GM13977 (cell line): ENCODE measurements around the gene GALNT16.

ENCODE experiments used
- DNase-seq: peaks from one replicate; pipeline ENCODE4 v3.0.0; 2012; ENCODE audit warnings: low spot score
- in situ Hi-C: fragments of 300-500 bp; cut with MboI; formaldehyde crosslinking; loops from one replicate; pipeline ENCODE4 v1.12.0; 2022; ENCODE audit warnings: low sequenced_read_pairs, low pct_unique_long_range_greater_than_20kb, mixed read lengths, inconsistent platforms; ENCODE audit not compliant: unreplicated experiment
- TF ChIP-seq, protein P1 (sequence below): IDR thresholded peaks from 2 replicates; pipeline ENCODE4 v1.5.1; 2012; ENCODE audit warnings: mild to moderate bottlenecking, control low read depth; ENCODE audit not compliant: insufficient read depth; ENCODE audit errors: extremely low read depth, missing control alignments

Gene GALNT16

DNA sequence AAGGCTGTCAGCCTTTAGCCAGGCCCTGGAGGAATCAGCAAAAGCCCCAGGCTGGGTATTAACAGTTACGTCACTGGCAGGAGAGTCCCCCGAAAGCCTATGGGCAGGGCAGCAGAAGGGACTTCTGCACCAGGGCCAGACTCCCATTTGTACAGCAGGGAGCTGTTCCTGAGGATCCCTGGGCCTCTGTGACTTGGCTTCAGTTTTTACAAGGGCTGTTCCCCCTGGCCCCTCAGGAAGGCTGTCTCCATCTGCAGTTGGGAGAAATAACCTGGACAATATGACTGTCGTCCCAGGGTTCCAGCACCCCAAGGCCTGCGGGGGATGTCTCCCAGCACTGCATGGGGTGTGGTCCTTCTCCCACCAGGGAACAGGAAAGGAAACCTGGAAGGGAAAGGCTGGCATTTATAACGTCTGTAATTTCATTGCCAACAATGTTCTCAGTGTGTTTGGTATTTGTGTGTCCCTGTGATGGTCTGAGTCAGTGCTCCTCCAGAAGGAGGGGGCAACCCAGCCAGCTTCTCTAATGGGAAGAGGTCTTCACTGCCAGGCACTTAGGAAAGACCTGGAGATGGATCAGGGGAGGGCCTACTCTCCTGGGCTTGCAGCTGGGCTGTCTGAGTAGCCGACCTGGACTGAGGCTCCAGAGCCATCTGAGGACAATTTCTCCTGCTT is 95.8 kb downstream of the GALNT16 start:
- no peak for DNase-seq
- TF ChIP-seq, protein P1, sequence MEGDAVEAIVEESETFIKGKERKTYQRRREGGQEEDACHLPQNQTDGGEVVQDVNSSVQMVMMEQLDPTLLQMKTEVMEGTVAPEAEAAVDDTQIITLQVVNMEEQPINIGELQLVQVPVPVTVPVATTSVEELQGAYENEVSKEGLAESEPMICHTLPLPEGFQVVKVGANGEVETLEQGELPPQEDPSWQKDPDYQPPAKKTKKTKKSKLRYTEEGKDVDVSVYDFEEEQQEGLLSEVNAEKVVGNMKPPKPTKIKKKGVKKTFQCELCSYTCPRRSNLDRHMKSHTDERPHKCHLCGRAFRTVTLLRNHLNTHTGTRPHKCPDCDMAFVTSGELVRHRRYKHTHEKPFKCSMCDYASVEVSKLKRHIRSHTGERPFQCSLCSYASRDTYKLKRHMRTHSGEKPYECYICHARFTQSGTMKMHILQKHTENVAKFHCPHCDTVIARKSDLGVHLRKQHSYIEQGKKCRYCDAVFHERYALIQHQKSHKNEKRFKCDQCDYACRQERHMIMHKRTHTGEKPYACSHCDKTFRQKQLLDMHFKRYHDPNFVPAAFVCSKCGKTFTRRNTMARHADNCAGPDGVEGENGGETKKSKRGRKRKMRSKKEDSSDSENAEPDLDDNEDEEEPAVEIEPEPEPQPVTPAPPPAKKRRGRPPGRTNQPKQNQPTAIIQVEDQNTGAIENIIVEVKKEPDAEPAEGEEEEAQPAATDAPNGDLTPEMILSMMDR = no peak
- in situ Hi-C loops = no loop called here

DNA sequence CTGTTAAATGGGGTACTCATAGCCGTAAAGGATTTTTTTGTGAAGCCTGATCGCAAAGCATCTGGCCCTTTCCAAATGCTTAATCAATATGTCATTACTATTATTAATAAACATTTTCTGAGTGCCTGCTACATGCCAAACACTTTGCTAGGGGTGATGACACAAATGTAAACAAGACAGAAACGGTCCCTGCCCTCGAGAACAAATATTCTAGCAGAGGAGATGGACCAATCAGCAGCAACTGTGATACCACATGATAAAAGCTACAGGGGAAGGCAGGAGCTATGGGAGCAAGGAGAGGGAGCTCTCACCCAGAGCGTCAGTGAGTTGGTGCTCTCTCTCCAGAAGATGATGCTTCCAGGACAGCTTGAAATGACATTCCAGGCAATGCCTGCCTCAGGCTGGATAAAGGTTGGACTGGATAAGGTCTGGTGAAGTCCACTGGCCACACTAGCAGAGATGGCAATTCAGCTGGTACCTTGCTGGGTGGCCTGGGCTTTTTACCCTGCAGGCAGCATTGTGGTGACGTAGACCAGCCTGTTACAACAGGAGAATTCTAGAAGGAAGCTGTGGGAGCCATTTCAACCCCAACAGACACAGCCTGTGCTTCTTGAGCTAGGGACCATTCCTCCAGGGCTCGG is 97.1 kb downstream of the GALNT16 start:
- no peak for DNase-seq
- TF ChIP-seq, protein P1 = no peak
- in situ Hi-C loops = no loop called here

DNA sequence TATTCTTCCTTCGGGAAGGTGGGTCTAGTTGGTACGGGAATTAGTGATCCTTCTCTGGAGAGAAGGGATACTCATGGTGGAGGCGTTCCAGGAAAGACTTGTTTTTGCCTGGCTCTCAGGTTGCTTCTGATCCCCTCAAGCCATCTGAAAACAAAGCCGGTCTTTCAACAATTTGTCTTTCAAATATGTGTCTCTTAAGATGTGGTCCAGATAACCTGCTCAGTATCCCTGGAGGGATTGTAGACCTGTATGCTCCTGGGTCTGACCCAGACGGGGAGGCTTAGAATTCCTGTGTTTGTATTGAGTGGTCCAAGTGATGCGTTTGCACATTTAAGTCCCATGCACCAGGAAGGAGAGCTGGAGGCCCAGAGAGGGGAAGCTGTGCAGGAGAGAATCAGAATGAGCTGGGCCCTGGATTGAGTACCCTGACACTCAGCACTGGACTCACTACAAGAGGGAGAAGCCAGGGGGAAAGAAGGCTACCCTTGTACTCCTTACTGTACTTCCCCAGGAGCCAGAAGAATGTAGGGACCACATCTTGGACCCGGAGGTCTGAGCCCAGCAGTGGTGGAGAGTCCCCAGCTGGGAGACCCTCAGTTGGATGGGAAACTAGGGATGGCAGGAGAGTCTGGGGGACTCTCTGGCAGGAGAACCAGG is 97.7 kb downstream of the GALNT16 start:
- TF ChIP-seq, protein P1 = no peak
- DNase-seq = no peak
- in situ Hi-C loops = no loop called here

DNA sequence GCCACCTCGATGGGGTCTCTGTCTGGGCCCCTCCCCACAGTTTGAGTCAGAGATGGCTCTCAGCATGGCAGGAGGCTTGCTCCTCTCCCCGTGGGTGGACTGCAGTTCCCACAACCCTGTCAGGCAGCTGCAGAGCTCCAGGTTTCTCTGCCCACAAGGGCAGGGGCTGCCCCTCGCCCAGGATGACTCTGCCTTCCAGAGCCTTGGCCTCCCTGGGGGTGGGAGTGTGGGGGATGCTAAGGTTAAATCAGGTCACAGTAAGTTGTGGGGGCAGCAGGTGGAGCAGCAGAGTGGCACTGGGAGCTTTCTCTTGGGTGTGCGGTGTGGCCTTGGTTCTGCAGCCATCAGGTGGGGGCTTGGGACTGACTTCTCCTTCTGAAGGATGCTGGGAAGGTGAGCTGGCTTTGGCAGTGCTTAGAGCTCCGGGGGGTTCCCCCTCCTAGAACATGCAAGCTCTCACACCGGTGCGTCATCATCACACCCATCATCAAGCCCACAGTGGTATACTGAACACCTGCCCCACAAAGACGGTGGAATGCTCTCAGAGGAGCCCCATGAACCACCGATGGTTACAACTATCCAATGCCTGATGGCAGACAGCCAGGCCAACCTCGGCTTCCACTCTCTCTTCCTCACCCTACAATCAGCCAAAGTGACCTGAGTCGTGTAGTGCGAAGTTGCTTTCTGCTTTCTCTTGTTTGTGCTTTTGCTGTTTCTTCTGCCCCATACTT is 98.4 kb downstream of the GALNT16 start:
- in situ Hi-C loops = no loop called here
- no peak for DNase-seq
- TF ChIP-seq, protein P1 = no peak

DNA sequence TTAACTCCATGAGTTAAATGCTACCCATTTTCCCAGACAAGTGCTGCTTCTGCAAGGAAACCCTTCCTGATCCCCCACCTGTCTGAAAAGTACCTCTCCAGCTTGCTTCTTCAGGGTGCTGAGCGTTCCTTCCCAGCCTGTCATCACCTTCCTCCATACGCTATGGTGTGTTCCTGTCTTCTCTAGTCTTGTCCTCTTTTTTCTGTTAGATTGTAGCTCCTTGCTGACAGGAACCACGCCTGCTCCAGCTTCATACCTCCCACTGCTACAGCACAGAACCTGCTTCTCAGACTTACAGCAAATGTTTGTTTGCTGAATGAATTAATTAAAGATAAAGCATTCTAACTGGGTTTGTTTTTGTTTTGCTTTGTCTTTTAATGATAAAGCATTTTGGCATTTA is 99.0 kb downstream of the GALNT16 start:
- in situ Hi-C loops = no loop called here
- TF ChIP-seq, protein P1 = no peak
- DNase-seq = no peak

DNA sequence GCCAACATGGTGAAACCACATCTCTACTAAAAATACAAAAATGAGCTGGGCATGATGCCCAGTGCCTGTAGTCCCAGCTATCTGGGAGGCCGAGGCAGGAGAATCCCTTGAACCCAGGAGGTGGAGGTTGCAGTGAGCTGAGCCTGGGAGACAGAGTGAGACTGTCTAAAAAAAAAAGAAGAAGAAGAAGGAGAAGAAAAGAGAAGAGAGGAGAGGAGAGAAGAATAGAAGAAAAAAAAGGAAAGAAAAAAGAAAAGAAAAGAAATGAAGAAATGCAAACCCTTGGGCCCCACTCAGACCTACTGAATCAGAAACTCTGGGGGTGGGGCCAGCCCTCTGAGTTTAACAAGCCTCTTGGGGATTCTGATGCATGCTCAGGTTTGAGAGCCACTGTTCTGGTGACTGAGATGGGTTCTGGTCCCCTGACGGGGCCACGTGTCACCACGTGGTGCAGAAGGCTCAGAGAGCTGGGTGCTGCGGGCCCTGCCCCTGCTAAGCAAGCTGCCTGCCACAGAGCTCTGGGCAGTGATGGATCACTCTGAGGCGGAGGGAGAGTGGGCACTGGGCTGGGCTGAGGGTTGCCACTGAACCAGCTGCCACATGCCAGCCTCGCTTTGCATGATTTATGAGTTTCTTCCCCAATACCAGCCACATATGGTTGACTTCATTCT is 100.6 kb downstream of the GALNT16 start:
- TF ChIP-seq, protein P1 = no peak
- DNase-seq = peak; percentile 44
- in situ Hi-C loops = no loop called here
